MM.1S (cell line): ENCODE measurements around the gene MAP7D1.

Experiments
- DNase-seq: peaks from one replicate; pipeline ENCODE4 v3.0.0-alpha.2; 2015
- H2AFZ ChIP-seq: fragments of 300-600 bp; sonication (generic); 2 replicates; pipeline ENCODE4 v1.6.0; 2016; ENCODE audit warnings: antibody characterized with exemption, low read length
- H3F3A ChIP-seq: fragments of 300-600 bp; sonication (generic); 2 replicates; pipeline ENCODE4 v1.6.1; 2016; ENCODE audit warnings: mild to moderate bottlenecking, antibody characterized with exemption, low read length, moderate library complexity, mixed read lengths; ENCODE audit not compliant: insufficient read depth
- H3K27ac ChIP-seq: fragments of 300-600 bp; sonication (generic); 2 replicates; pipeline ENCODE4 v1.5.1; 2016; ENCODE audit warnings: mild to moderate bottlenecking, low read length
- H3K27me3 ChIP-seq: fragments of 300-600 bp; sonication (generic); replicated peaks from 2 replicates; pipeline ENCODE4 v1.6.0; 2016; ENCODE audit warnings: low read length; ENCODE audit not compliant: insufficient read depth
- H3K36me3 ChIP-seq: fragments of 300-600 bp; sonication (generic); replicated peaks from 2 replicates; pipeline ENCODE4 v1.6.1; 2016; ENCODE audit warnings: mild to moderate bottlenecking, low read length, mixed read lengths; ENCODE audit not compliant: insufficient read depth
- H3K4me1 ChIP-seq: fragments of 300-600 bp; sonication (generic); 2 replicates; pipeline ENCODE4 v1.6.1; 2016; ENCODE audit warnings: low read length, mixed read lengths
- H3K4me2 ChIP-seq: fragments of 300-600 bp; sonication (generic); 2 replicates; pipeline ENCODE4 v1.6.0; 2016; ENCODE audit warnings: low read depth, low read length
- H3K4me3 ChIP-seq: fragments of 300-600 bp; sonication (generic); 2 replicates; pipeline ENCODE4 v1.5.1; 2016; ENCODE audit warnings: low read length, mixed read lengths
- H3K79me2 ChIP-seq: fragments of 300-600 bp; sonication (generic); 2 replicates; pipeline ENCODE4 v1.6.1; 2016; ENCODE audit warnings: mixed run types, low read length, mixed read lengths
- H3K9ac ChIP-seq: fragments of 300-600 bp; sonication (generic); 2 replicates; pipeline ENCODE4 v1.6.1; 2016; ENCODE audit warnings: low read length, mixed read lengths
- H3K9me2 ChIP-seq: fragments of 300-600 bp; sonication (generic); replicated peaks from 2 replicates; pipeline ENCODE4 v1.6.1; 2016; ENCODE audit warnings: mild to moderate bottlenecking, low read length, mixed read lengths; ENCODE audit not compliant: insufficient read depth
- H3K9me3 ChIP-seq: fragments of 300-600 bp; sonication (generic); replicated peaks from 2 replicates; pipeline ENCODE4 v1.6.1; 2016; ENCODE audit warnings: mild to moderate bottlenecking, low read length, mixed read lengths; ENCODE audit not compliant: insufficient read depth
- H4K20me1 ChIP-seq: fragments of 300-600 bp; sonication (generic); 2 replicates; pipeline ENCODE4 v1.6.1; 2016; ENCODE audit warnings: mild to moderate bottlenecking, low read length, moderate library complexity, mixed read lengths; ENCODE audit not compliant: insufficient read depth
- EZH2 ChIP-seq: fragments of 300-600 bp; sonication (generic); optimal IDR thresholded peaks from 2 replicates; pipeline ENCODE3; 2017; ENCODE audit warnings: low read depth, mild to moderate bottlenecking, antibody characterized with exemption, low read length, mixed read lengths
- EZH2phosphoT487 ChIP-seq: fragments of 300-600 bp; sonication (generic); IDR thresholded peaks from 2 replicates; pipeline ENCODE4 v1.6.1; 2018; ENCODE audit warnings: antibody characterized with exemption, low read length
- TF ChIP-seq, protein P1 (sequence below): fragments of 300-600 bp; sonication (generic); IDR thresholded peaks from 2 replicates; pipeline ENCODE4 v1.5.1; 2016; ENCODE audit warnings: antibody characterized with exemption, low read length, mixed read lengths

Gene MAP7D1

DNA sequence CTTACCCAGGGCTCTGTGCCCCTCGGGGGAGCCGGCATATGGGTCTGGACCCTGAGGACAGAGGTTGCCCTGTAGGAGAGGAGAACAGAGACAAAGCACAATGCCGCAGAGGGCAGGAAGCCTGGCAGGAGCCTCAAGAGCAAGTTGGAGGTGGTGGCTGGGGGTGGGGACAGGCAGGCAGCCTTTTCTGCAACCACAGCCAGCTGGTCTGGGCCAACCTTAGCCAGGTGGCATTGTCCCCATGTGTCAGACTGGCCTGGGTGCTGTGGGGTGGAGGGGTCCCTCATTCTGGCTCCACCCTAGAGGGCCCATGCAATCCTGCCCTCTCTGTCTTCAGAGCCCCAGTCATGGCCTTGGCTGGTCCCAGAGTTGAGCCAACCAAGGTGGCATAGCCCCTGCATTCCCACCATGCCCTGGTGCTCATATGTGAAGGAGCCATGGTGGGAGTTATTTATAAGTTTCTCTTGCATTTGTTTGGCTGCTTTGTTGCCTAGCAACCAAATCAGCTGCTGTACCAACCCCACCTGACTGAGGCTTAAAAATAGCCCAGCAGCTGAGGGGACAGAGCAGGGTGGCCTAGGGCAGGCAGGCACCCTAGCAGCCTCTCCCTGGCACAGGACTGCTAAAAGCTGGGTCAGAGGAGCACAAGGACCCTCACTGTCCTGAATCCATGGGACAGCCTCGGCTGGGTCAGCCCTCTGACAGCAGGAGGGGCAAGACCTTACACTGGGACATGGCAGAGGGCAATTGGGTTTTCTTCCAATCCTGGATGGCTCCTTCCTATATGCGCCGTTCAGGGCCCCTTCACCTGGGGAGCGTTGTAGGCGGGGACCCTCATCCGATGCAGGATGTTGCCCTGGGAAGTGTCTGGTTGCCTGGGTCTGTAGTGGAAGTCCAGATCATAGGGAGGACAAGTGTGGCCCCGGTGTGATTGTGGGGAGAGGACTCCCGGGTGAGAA is 19.5 kb downstream of the MAP7D1 start:
- DNase-seq: peak; percentile 55
- Histone ChIP-seq H3K4me1 (peaks cover 18% of the 10 kb centered on the region), H3F3A (0 out of 2 replicates have a peak, but pooled peaks cover 4% of the 10 kb centered on the region), H3K79me2 (peaks cover 17% of the 10 kb centered on the region), H3K4me3 (no peak overlapping the region), H3K4me2 (peak overlapping the region; percentile 30; the same call in 1 of the 2 replicates), H4K20me1 (no peaks in the 10 kb centered on the region), H3K9ac (peak overlapping the region; percentile 55), H3K27me3 (no peaks in the 10 kb centered on the region), H3K27ac (peak overlapping the region; percentile 81), H3K9me2 (no peaks in the 10 kb centered on the region), H3K9me3 (no peaks in the 10 kb centered on the region), H2AFZ (no peak overlapping the region), H3K36me3 (no peaks in the 10 kb centered on the region; the same call in 1 of the 2 replicates)
- TF ChIP-seq EZH2 (no peak), EZH2phosphoT487 (no peak)
- TF ChIP-seq, protein P1, sequence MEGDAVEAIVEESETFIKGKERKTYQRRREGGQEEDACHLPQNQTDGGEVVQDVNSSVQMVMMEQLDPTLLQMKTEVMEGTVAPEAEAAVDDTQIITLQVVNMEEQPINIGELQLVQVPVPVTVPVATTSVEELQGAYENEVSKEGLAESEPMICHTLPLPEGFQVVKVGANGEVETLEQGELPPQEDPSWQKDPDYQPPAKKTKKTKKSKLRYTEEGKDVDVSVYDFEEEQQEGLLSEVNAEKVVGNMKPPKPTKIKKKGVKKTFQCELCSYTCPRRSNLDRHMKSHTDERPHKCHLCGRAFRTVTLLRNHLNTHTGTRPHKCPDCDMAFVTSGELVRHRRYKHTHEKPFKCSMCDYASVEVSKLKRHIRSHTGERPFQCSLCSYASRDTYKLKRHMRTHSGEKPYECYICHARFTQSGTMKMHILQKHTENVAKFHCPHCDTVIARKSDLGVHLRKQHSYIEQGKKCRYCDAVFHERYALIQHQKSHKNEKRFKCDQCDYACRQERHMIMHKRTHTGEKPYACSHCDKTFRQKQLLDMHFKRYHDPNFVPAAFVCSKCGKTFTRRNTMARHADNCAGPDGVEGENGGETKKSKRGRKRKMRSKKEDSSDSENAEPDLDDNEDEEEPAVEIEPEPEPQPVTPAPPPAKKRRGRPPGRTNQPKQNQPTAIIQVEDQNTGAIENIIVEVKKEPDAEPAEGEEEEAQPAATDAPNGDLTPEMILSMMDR: no peak

DNA sequence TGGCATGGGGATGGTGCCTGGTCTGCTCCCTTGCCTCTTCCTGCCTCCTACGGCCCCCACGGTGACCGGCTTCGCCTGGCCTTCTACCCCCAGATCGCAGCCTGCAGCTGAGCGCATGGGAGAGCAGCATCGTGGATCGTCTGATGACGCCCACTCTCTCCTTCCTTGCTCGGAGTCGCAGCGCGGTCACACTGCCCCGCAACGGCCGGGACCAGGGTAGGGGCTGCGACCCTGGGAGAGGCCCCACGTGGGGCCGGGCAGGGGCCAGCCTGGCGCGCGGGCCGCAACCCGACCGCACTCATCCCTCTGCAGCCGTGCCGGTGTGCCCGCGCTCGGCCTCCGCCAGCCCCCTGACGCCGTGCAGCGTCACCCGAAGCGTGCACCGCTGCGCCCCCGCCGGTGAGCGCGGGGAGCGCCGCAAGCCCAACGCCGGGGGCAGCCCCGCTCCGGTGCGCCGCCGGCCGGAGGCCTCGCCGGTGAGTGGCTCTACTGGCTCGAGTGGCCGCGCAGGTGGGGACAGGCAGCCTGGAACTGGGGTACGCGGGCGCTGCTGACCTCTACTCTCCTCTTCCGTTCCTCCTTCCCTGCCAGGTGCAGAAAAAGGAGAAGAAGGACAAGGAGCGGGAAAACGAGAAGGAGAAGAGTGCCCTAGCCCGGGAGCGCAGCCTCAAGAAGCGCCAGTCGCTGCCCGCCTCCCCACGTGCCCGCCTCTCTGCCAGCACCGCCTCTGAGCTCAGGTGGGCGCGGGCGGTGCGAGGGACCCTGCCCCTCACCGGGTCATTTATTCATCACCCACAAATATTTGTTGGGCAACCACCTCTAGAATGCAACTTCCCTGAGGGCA is 20.4 kb downstream of the MAP7D1 start:
- H3K27me3 ChIP-seq: no peaks in the 10 kb centered on the region
- H4K20me1 ChIP-seq: no peaks in the 10 kb centered on the region

More for the DNA sequence above, 20.4 kb downstream of the MAP7D1 start:
- Histone ChIP-seq H3K4me2 (no peak overlapping the region), H3F3A (0 out of 2 replicates have a peak, but pooled peaks cover 4% of the 10 kb centered on the region), H2AFZ (no peak overlapping the region), H3K79me2 (peaks cover 8% of the 10 kb centered on the region), H3K9me2 (no peaks in the 10 kb centered on the region), H3K4me3 (no peak overlapping the region), H3K4me1 (peaks cover 18% of the 10 kb centered on the region), H3K36me3 (no peaks in the 10 kb centered on the region; the same call in 1 of the 2 replicates), H3K9ac (no peak overlapping the region; the same call in 1 of the 2 replicates), H3K9me3 (no peaks in the 10 kb centered on the region), H3K27ac (peak overlapping the region; percentile 81; the same call in 1 of the 2 replicates)
- TF ChIP-seq EZH2 (no peak), EZH2phosphoT487 (no peak)
- TF ChIP-seq, protein P1: no peak
- no peak for DNase-seq
